T-helper 2 cell treated with Interferon-gamma antibody and Interleukin-4, amounts not matched to agents 100 ng/mL and 5 ng/mL, for 36 hours (primary cell): ENCODE results near the gene PDE6B. TPM values are rescaled to one million over a fixed set of nuclear protein-coding genes. Genes with fewer than 3 reads are reported as not detected.
"Not testable (repeated sequence)": the region's sequence is repeated elsewhere in the genome, so short reads cannot be mapped to it uniquely, and the experiment has no call there.

Experiments
- intact Hi-C: fragments of 100-400 bp; cut with micrococcal nuclease; formaldehyde crosslinking; loops from one replicate; pipeline ENCODE4 v1.15.1; 2023
- total RNA-seq: library from RNA; stranded (reverse); gene quantifications from 2 replicates; pipeline ENCODE4 v1.2.3, GENCODE V29; 2022

The PDE6B gene
- total RNA-seq, 1 donor from 2014 or later, result 13.5 TPM

- intact Hi-C loops, result no loop called here
These were observed 10.7 kb downstream of the PDE6B start for GRCh38 chr4:635851-636627.

- intact Hi-C loops, result no loop called here
These were observed 11.3 kb downstream of the PDE6B start for GRCh38 chr4:636628-637159.

GRCh38 chr4:637536-638280, 12.3 kb downstream of the PDE6B start:
- intact Hi-C loops, result no loop called here

GRCh38 chr4:642366-642765, 17.0 kb downstream of the PDE6B start:
- intact Hi-C loops, result not testable (repeated sequence)

GRCh38 chr4:646460-646859, 21.1 kb downstream of the PDE6B start:
- intact Hi-C loops, result no loop called here

GRCh38 chr4:647481-647880, 22.1 kb downstream of the PDE6B start:
- intact Hi-C loops, result no loop called here

- intact Hi-C loops, result no loop called here
These were observed 23.4 kb downstream of the PDE6B start for GRCh38 chr4:648579-649292.

- intact Hi-C loops, result no loop called here
These were observed 23.9 kb downstream of the PDE6B start for GRCh38 chr4:649293-649625.

- intact Hi-C loops, result no loop called here
These were observed 24.5 kb downstream of the PDE6B start for GRCh38 chr4:649751-650310.

GRCh38 chr4:650461-650860, 25.1 kb downstream of the PDE6B start:
- intact Hi-C loops, result no loop called here

GRCh38 chr4:650951-651883, 25.8 kb downstream of the PDE6B start:
- intact Hi-C loops, result no loop called here

GRCh38 chr4:651884-652642, 26.7 kb downstream of the PDE6B start:
- intact Hi-C loops, result no loop called here

GRCh38 chr4:653080-653821, 27.9 kb downstream of the PDE6B start:
- intact Hi-C loops, result no loop called here

GRCh38 chr4:653831-654502, 28.6 kb downstream of the PDE6B start:
- intact Hi-C loops, result no loop called here

GRCh38 chr4:654503-654845, 29.1 kb downstream of the PDE6B start:
- intact Hi-C loops, result no loop called here

- intact Hi-C loops, result no loop called here
These were observed 29.6 kb downstream of the PDE6B start for GRCh38 chr4:654871-655463.

- intact Hi-C loops, result no loop called here
These were observed 30.2 kb downstream of the PDE6B start for GRCh38 chr4:655464-656151.
